ENCODE measurements around the gene TMEM151B. TPM values are rescaled to one million over a fixed set of nuclear protein-coding genes. Genes with fewer than 3 reads are reported as not detected.
"Not testable (repeated sequence)": the region's sequence is repeated elsewhere in the genome, so short reads cannot be mapped to it uniquely, and the experiment has no call there.

TMEM151B gene
- total RNA-seq, 1 donor from 2014 or later, result not detected

DNA sequence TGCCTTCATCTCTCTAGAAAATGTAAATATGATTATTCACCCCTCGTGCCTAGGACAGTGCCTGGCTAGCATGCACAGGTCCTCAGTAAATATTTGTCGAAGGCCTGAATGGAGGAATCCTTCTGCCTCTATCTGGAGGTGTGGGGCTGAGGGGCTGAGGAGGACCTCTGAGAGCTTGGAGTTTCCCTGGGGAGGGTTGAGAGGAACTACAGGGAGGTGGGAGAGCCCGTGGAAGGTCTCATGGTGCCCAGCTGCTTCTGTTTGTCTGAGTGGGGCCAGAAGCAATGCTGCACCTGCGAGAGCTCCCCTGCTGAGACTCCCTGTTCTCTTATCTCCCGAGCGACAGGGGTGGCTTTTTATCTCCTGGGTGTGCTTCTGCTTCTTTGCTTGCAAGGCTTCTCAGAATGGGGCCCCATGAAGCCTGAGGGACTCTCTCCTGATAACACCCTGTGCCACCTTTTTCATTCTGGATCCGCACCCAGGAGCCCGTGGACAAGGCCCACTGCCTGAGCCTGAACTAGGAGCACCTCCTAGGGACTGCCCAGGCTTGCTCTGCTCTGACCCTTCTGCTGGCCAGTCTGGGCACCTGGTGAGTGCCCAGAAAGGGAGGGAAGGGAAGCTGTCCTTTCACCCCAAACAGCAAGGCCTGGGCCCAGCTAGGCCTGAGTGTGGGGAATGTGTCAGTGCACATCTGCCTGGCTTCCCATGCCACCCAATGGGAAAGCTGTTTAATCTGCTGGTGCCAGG, 44.5 kb upstream of the TMEM151B start:
- Histone ChIP-seq H3K27me3 (ENCODE audit: control insufficient read depth in 3 of 3, insufficient read depth in 3 of 3, low read length in 3 of 3) (no peaks in the 10 kb centered on the region), H3K27ac (ENCODE audit: low read depth, low read length) (peak overlapping the region; percentile 94), H3K9ac (ENCODE audit: low read depth in 1 of 3, low read length in 3 of 3) (peak overlapping the region; percentile 66 to 99 (median 92)), H3K36me3 (ENCODE audit: control insufficient read depth in 3 of 3, insufficient read depth in 3 of 3, low read length in 3 of 3) (peaks cover 8 to 18% (median 17%) of the 10 kb centered on the region in 3 donors), H3K9me3 (ENCODE audit: control insufficient read depth in 3 of 3, low read length in 3 of 3) (no peaks in the 10 kb centered on the region), H3K4me1 (ENCODE audit: control insufficient read depth in 3 of 3, insufficient read depth in 3 of 3, low read length in 3 of 3) (peaks cover 81 to 89% (median 88%) of the 10 kb centered on the region in 3 donors), H3K4me3 (ENCODE audit: low read length in 3 of 3) (peak overlapping the region in 2 of 3 donors; percentile 23 to 41)

DNA sequence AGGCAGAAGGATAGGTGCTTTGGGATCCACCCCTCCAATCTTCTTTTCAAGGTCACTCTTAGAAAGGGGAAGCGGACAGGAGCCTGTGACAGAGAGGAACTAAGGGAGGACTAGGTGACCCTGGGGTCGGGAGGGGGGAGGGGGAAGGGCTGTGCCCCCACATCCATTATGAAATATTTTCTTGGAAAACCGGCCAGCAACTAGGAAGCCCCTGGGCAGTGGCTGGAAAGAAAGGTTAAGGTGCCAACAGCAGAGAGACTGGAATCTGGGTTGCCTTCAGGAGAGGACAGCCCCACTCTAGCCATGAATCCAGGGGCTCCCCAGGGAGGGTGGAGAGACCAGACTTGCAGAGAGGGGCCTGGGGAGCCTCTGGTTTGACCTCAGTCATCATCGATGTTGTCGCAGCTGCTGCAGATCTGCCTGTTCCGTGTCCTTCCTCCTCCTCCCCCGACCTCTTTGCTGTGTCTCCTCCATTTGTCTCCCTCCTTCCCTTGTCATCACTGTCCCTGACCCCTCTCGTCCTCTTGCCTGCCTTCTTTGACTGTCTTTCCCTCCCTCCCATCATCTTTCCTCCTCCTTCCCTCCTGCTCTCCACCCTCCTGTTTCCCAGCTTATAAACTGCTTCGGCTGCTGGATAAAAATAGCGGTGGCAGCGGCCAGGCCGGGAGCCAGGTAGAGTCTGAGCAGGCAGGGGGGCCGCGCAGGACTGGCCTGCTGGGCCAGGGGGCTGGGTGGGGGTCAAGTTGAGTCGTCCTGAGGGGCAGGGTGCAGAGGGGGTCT, 43.7 kb upstream of the TMEM151B start:
- Histone ChIP-seq H3K9me3 (ENCODE audit: control insufficient read depth in 3 of 3, low read length in 3 of 3) (no peaks in the 10 kb centered on the region), H3K27ac (ENCODE audit: low read depth, low read length) (peak overlapping the region; percentile 94), H3K36me3 (ENCODE audit: control insufficient read depth in 3 of 3, insufficient read depth in 3 of 3, low read length in 3 of 3) (peaks cover 15 to 26% (median 24%) of the 10 kb centered on the region in 3 donors), H3K27me3 (ENCODE audit: control insufficient read depth in 3 of 3, insufficient read depth in 3 of 3, low read length in 3 of 3) (no peaks in the 10 kb centered on the region), H3K4me3 (ENCODE audit: low read length in 3 of 3) (peak overlapping the region; percentile 69 to 89 (median 78)), H3K4me1 (ENCODE audit: control insufficient read depth in 3 of 3, insufficient read depth in 3 of 3, low read length in 3 of 3) (peaks cover 72 to 89% (median 84%) of the 10 kb centered on the region in 3 donors), H3K9ac (ENCODE audit: low read depth in 1 of 3, low read length in 3 of 3) (peak overlapping the region; percentile 92 to 99 (median 92))

DNA sequence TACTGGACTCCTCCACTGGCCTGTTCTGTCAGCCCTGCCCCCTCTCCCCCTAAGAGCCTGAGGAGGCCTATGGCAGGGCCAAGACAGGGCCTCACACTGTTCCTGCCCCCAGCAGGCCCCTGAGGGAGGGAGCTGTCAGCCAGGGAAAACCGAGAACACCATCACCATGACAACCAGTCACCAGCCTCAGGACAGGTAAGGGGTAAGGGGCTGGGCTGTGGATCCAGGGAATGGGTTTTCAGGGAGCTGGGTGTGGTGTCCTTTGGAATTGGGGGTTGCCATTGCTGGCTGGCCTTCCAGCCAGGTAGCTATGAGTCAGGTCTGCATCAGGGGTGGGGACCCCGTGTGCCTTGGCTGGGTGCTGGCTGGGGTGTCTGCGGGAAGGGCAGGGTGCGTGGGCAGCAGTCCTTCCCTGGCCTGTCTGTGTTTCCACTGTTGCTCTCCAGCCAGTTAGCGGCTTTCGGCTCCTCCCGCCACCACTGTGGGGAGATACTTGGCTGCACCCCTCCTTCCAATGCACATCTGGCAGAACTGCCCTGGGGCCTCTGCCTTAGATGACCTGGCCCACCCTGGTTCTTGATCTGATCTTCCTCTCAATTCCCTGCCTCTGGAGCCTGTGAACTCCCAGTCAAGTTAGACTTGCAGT, 43.0 kb upstream of the TMEM151B start:
- H3K4me1 ChIP-seq (ENCODE audit: control insufficient read depth in 3 of 3, insufficient read depth in 3 of 3, low read length in 3 of 3), result peaks cover 68 to 90% (median 84%) of the 10 kb centered on the region in 3 donors
- peaks cover 22 to 33% (median 31%) of the 10 kb centered on the region in 3 donors for H3K36me3 ChIP-seq (ENCODE audit: control insufficient read depth in 3 of 3, insufficient read depth in 3 of 3, low read length in 3 of 3)
- no peaks in the 10 kb centered on the region for H3K9me3 ChIP-seq (ENCODE audit: control insufficient read depth in 3 of 3, low read length in 3 of 3)
- peak overlapping the region; percentile 69 to 89 (median 78) for H3K4me3 ChIP-seq (ENCODE audit: low read length in 3 of 3)
- no peaks in the 10 kb centered on the region for H3K27me3 ChIP-seq (ENCODE audit: control insufficient read depth in 3 of 3, insufficient read depth in 3 of 3, low read length in 3 of 3)
- H3K27ac ChIP-seq (ENCODE audit: low read depth, low read length), result peak overlapping the region; percentile 94
- H3K9ac ChIP-seq (ENCODE audit: low read depth in 1 of 3, low read length in 3 of 3), result peak overlapping the region; percentile 92 to 99 (median 92)

DNA sequence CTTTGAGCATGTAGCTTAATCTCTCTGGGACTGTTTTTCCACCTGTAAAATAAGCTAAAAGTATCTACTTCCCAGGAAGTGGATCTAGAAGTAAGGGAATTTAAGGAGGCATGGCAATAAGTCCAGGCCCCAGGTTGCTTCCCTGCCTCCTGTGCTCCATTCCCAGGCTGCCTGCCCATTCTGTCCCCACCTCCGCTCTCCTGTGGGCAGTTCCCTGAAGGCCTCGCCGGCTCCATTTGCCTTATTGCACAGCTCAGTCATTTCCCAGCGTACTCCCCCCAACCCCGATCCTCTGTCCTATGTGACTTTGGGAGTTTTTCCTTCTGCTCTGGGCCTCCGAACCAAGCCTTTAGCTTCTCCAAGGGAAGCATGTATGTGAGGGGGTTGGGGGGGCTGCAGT, 42.2 kb upstream of the TMEM151B start:
- Histone ChIP-seq H3K4me3 (ENCODE audit: low read length in 3 of 3) (peak overlapping the region; percentile 69 to 89 (median 78)), H3K9ac (ENCODE audit: low read depth in 1 of 3, low read length in 3 of 3) (peak overlapping the region; percentile 92 to 99 (median 92)), H3K27ac (ENCODE audit: low read depth, low read length) (peak overlapping the region; percentile 94), H3K9me3 (ENCODE audit: control insufficient read depth in 3 of 3, low read length in 3 of 3) (no peaks in the 10 kb centered on the region), H3K4me1 (ENCODE audit: control insufficient read depth in 3 of 3, insufficient read depth in 3 of 3, low read length in 3 of 3) (peaks cover 68 to 90% (median 84%) of the 10 kb centered on the region in 3 donors), H3K36me3 (ENCODE audit: control insufficient read depth in 3 of 3, insufficient read depth in 3 of 3, low read length in 3 of 3) (peaks cover 29 to 40% (median 38%) of the 10 kb centered on the region in 3 donors), H3K27me3 (ENCODE audit: control insufficient read depth in 3 of 3, insufficient read depth in 3 of 3, low read length in 3 of 3) (no peaks in the 10 kb centered on the region)

DNA sequence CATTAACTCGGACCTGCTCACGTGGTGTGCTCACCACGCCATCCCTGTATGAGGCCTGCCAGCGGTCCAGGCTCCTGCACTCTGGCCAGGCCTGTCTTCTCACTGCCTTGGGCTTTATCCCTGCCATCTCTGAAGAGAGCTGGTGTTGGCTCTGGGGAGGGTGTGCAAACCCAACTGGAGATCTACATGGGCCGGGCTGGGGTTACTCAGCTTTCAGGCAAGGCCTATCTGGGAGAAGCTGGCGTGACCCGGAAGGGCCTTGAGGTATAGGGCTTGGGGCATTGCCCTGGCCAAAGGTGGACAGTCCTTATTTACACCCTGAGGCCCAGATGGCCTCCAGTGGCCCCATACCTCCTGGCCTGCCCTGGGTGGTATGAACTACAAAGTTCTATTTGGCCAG, 41.8 kb upstream of the TMEM151B start:
- Histone ChIP-seq H3K4me1 (ENCODE audit: control insufficient read depth in 3 of 3, insufficient read depth in 3 of 3, low read length in 3 of 3) (peaks cover 70 to 93% (median 87%) of the 10 kb centered on the region in 3 donors), H3K4me3 (ENCODE audit: low read length in 3 of 3) (peak overlapping the region; percentile 69 to 89 (median 78)), H3K27me3 (ENCODE audit: control insufficient read depth in 3 of 3, insufficient read depth in 3 of 3, low read length in 3 of 3) (no peaks in the 10 kb centered on the region), H3K36me3 (ENCODE audit: control insufficient read depth in 3 of 3, insufficient read depth in 3 of 3, low read length in 3 of 3) (peaks cover 33 to 44% (median 40%) of the 10 kb centered on the region in 3 donors), H3K27ac (ENCODE audit: low read depth, low read length) (peak overlapping the region; percentile 94), H3K9me3 (ENCODE audit: control insufficient read depth in 3 of 3, low read length in 3 of 3) (no peaks in the 10 kb centered on the region), H3K9ac (ENCODE audit: low read depth in 1 of 3, low read length in 3 of 3) (peak overlapping the region; percentile 92 to 99 (median 92))

DNA sequence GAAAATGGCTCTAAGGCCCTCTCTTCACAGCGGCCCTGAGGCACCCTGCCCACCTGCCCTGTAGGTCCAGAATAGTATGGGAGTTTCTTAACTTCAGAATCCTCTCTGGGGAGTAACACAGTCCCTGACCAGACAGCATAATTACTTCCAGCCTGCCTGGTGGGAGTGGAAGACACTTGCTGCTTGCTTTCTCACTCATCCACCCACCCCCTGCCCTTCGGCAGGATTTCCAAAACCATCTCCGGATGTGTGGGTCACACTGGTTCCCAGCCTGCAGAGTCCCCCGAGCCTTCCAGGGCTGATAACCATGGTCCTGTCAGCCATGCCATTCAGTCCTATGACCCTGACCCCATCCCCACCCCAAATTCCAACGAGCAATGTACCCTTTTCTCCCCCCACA, 41.4 kb upstream of the TMEM151B start:
- Histone ChIP-seq H3K4me1 (ENCODE audit: control insufficient read depth in 3 of 3, insufficient read depth in 3 of 3, low read length in 3 of 3) (peaks cover 75 to 97% (median 91%) of the 10 kb centered on the region in 3 donors), H3K9ac (ENCODE audit: low read depth in 1 of 3, low read length in 3 of 3) (peak overlapping the region; percentile 92 to 99 (median 92)), H3K27me3 (ENCODE audit: control insufficient read depth in 3 of 3, insufficient read depth in 3 of 3, low read length in 3 of 3) (no peaks in the 10 kb centered on the region), H3K27ac (ENCODE audit: low read depth, low read length) (peak overlapping the region; percentile 94), H3K36me3 (ENCODE audit: control insufficient read depth in 3 of 3, insufficient read depth in 3 of 3, low read length in 3 of 3) (peaks cover 33 to 46% (median 40%) of the 10 kb centered on the region in 3 donors), H3K9me3 (ENCODE audit: control insufficient read depth in 3 of 3, low read length in 3 of 3) (no peaks in the 10 kb centered on the region), H3K4me3 (ENCODE audit: low read length in 3 of 3) (peak overlapping the region; percentile 69 to 89 (median 78))

DNA sequence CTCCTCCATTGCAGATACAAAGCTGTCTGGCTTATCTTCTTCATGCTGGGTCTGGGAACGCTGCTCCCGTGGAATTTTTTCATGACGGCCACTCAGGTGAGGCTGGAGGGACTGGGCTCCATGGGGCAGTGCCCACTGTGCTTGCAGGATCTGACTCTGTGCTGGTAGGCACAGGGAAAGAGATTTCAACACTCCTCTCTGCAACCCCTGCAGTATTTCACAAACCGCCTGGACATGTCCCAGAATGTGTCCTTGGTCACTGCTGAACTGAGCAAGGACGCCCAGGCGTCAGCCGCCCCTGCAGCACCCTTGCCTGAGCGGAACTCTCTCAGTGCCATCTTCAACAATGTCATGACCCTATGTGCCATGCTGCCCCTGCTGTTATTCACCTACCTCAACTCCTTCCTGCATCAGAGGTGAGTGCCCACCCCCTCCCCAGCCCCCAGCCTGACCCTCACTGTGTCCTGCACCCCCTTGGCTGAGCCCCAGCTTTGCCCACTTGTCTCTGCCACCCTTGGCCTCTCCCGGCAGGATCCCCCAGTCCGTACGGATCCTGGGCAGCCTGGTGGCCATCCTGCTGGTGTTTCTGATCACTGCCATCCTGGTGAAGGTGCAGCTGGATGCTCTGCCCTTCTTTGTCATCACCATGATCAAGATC, 40.7 kb upstream of the TMEM151B start:
- H3K9ac ChIP-seq (ENCODE audit: low read depth in 1 of 3, low read length in 3 of 3), result peak overlapping the region; percentile 92 to 99 (median 92)
- peaks cover 33 to 47% (median 40%) of the 10 kb centered on the region in 3 donors for H3K36me3 ChIP-seq (ENCODE audit: control insufficient read depth in 3 of 3, insufficient read depth in 3 of 3, low read length in 3 of 3)
- peaks cover 75 to 97% (median 91%) of the 10 kb centered on the region in 3 donors for H3K4me1 ChIP-seq (ENCODE audit: control insufficient read depth in 3 of 3, insufficient read depth in 3 of 3, low read length in 3 of 3)
- H3K27me3 ChIP-seq (ENCODE audit: control insufficient read depth in 3 of 3, insufficient read depth in 3 of 3, low read length in 3 of 3), result no peaks in the 10 kb centered on the region
- no peaks in the 10 kb centered on the region for H3K9me3 ChIP-seq (ENCODE audit: control insufficient read depth in 3 of 3, low read length in 3 of 3)
- H3K27ac ChIP-seq (ENCODE audit: low read depth, low read length), result peak overlapping the region; percentile 94
- peak overlapping the region; percentile 46 to 89 (median 78) for H3K4me3 ChIP-seq (ENCODE audit: low read length in 3 of 3)

DNA sequence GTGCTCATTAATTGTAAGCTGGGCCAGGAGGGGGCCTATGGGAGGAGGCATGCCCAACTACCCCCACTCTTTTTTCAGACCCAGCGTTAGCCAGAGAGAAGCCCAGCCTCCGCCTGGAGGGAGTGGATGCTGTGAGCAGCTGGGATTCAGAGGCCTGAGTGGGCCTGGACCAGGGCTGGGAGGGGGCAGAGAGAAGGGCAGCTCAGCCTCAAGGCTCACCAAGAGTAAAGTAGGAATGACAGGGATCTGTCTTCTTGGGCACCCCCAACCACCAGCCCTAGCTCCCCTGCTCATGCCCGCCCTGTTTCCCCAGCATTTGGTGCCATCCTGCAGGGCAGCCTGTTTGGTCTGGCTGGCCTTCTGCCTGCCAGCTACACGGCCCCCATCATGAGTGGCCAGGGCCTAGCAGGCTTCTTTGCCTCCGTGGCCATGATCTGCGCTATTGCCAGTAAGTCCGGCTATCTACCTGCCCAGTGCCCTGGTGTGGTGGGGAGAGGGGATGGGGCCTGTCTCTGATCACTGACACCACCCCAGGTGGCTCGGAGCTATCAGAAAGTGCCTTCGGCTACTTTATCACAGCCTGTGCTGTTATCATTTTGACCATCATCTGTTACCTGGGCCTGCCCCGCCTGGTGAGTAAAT, 40.1 kb upstream of the TMEM151B start:
- H3K9me3 ChIP-seq (ENCODE audit: control insufficient read depth in 3 of 3, low read length in 3 of 3), result no peaks in the 10 kb centered on the region
- H3K4me1 ChIP-seq (ENCODE audit: control insufficient read depth in 3 of 3, insufficient read depth in 3 of 3, low read length in 3 of 3), result peaks cover 76 to 97% (median 91%) of the 10 kb centered on the region in 3 donors
- no peaks in the 10 kb centered on the region for H3K27me3 ChIP-seq (ENCODE audit: control insufficient read depth in 3 of 3, insufficient read depth in 3 of 3, low read length in 3 of 3)
- H3K9ac ChIP-seq (ENCODE audit: low read depth in 1 of 3, low read length in 3 of 3), result peak overlapping the region in 1 of 3 donors; percentile 99
- peak overlapping the region in 1 of 3 donors; percentile 89 for H3K4me3 ChIP-seq (ENCODE audit: low read length in 3 of 3)
- peak overlapping the region; percentile 19 for H3K27ac ChIP-seq (ENCODE audit: low read depth, low read length)
- peaks cover 33 to 47% (median 40%) of the 10 kb centered on the region in 3 donors for H3K36me3 ChIP-seq (ENCODE audit: control insufficient read depth in 3 of 3, insufficient read depth in 3 of 3, low read length in 3 of 3)

DNA sequence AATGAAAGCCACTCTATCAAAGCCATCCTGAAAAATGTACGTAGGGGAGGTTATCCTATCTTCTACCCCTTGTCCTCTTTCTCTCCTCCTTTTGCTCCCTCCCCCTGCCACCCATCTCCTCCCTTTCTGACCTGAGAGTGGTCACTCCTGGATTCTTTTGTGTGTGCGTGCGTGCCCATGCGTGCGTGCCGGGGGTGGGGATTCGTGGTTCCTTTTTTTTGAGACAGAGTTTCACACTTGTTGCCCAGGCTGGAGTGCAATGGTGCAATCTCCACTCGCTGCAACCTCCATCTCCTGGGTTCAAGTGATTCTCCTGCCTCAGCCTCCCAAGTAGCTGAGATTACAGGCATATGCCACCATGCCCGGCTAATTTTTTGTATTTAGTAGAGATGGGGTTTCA, 38.8 kb upstream of the TMEM151B start:
- Histone ChIP-seq H3K4me1 (ENCODE audit: control insufficient read depth in 3 of 3, insufficient read depth in 3 of 3, low read length in 3 of 3) (peaks cover 68 to 95% (median 88%) of the 10 kb centered on the region in 3 donors), H3K9ac (ENCODE audit: low read depth in 1 of 3, low read length in 3 of 3) (peak overlapping the region in 1 of 3 donors; percentile 55), H3K36me3 (ENCODE audit: control insufficient read depth in 3 of 3, insufficient read depth in 3 of 3, low read length in 3 of 3) (peaks cover 33 to 49% (median 44%) of the 10 kb centered on the region in 3 donors), H3K27ac (ENCODE audit: low read depth, low read length) (peak overlapping the region; percentile 25)
- not testable (repeated sequence) for H3K9me3 ChIP-seq (ENCODE audit: control insufficient read depth in 3 of 3, low read length in 3 of 3); H3K4me3 ChIP-seq (ENCODE audit: low read length in 3 of 3); H3K27me3 ChIP-seq (ENCODE audit: control insufficient read depth in 3 of 3, insufficient read depth in 3 of 3, low read length in 3 of 3)

Data from skeletal muscle tissue (tissue), 4 donors.